SU-DHL-6 (cell line): ENCODE data around the gene ZNF143.

Experiments
- EZH2phosphoT487 ChIP-seq: fragments of 200-600 bp; sonication (generic), shearing (Covaris generic); conservative IDR thresholded peaks from 2 replicates; pipeline ENCODE4 v1.6.1; 2018; ENCODE audit warnings: mild to moderate bottlenecking, antibody characterized with exemption, low read length, moderate library complexity, mixed read lengths
- TF ChIP-seq, protein P1 (sequence below): fragments of 200-600 bp; sonication (generic); IDR thresholded peaks from one replicate; pipeline ENCODE4 v1.5.1; 2017; ENCODE audit warnings: antibody characterized with exemption, mild to moderate bottlenecking, low read length, moderate library complexity; ENCODE audit not compliant: insufficient read depth, poor library complexity, severe bottlenecking

DNA sequence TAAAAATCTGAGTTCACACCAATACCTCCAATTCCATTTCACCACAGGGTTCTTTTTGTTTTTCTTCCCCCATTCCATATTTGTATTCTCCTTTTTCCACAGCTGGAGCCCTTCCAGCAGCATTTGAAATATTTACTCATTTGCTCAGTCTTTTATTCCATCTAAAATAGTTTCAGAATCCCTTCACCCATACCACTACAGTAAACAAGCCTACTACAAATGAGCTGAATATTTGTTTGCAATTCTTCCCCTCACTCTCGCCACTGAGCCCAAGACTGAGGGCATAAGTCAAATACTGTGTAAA, 46.4 kb downstream of the ZNF143 start:
- TF ChIP-seq, protein P1, sequence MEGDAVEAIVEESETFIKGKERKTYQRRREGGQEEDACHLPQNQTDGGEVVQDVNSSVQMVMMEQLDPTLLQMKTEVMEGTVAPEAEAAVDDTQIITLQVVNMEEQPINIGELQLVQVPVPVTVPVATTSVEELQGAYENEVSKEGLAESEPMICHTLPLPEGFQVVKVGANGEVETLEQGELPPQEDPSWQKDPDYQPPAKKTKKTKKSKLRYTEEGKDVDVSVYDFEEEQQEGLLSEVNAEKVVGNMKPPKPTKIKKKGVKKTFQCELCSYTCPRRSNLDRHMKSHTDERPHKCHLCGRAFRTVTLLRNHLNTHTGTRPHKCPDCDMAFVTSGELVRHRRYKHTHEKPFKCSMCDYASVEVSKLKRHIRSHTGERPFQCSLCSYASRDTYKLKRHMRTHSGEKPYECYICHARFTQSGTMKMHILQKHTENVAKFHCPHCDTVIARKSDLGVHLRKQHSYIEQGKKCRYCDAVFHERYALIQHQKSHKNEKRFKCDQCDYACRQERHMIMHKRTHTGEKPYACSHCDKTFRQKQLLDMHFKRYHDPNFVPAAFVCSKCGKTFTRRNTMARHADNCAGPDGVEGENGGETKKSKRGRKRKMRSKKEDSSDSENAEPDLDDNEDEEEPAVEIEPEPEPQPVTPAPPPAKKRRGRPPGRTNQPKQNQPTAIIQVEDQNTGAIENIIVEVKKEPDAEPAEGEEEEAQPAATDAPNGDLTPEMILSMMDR = no peak
- TF ChIP-seq EZH2phosphoT487 = no peak
